ENCODE measurements around the gene NIN. TPM values are rescaled to one million over a fixed set of nuclear protein-coding genes. Genes with fewer than 3 reads are reported as not detected.

NIN gene
- total RNA-seq, 1 donor from 2014 or later = 46.9 TPM

DNA sequence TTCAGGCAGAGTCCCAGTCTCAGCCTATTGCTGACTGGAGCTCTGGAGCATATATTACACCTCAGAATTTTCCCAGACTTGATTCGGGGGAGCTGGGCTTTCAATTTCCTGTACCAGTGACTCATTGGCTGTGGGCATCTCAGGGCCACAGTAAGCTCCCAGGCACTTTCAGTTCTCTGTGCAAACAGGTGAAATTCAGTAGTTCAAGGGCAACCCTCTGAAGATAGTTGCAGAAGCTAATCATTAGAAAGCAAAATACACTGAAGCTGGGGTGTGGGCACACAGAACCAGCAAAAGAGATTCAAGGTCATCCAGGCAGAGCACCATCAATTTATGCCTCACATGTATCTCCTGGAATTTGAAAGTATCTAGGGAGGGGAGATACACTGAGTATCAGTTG, 8.1 kb upstream of the NIN start:
- peaks cover 1% of the 10 kb centered on the region for H3K36me3 Mint-ChIP-seq (ENCODE audit: low read depth)
- H3K9me3 Mint-ChIP-seq (ENCODE audit: low read depth) = no peaks in the 10 kb centered on the region
- TF ChIP-seq, protein P1, sequence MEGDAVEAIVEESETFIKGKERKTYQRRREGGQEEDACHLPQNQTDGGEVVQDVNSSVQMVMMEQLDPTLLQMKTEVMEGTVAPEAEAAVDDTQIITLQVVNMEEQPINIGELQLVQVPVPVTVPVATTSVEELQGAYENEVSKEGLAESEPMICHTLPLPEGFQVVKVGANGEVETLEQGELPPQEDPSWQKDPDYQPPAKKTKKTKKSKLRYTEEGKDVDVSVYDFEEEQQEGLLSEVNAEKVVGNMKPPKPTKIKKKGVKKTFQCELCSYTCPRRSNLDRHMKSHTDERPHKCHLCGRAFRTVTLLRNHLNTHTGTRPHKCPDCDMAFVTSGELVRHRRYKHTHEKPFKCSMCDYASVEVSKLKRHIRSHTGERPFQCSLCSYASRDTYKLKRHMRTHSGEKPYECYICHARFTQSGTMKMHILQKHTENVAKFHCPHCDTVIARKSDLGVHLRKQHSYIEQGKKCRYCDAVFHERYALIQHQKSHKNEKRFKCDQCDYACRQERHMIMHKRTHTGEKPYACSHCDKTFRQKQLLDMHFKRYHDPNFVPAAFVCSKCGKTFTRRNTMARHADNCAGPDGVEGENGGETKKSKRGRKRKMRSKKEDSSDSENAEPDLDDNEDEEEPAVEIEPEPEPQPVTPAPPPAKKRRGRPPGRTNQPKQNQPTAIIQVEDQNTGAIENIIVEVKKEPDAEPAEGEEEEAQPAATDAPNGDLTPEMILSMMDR (IDR thresholded peaks at IDR 0.05) = no peak
- no peak for DNase-seq (ENCODE audit: low spot score)
- no peak overlapping the region for H3K4me3 Mint-ChIP-seq (ENCODE audit: unreplicated experiment)
- H3K27ac Mint-ChIP-seq (ENCODE audit: unreplicated experiment) = no peak overlapping the region
- H3K4me1 Mint-ChIP-seq (ENCODE audit: low read depth) = no peaks in the 10 kb centered on the region
- H3K27me3 Mint-ChIP-seq (ENCODE audit: low read depth) = peaks cover 2% of the 10 kb centered on the region

- DNase-seq (ENCODE audit: low spot score) = no peak
- no peaks in the 10 kb centered on the region for H3K9me3 Mint-ChIP-seq (ENCODE audit: low read depth)
- H3K27ac Mint-ChIP-seq (ENCODE audit: unreplicated experiment) = no peak overlapping the region
- TF ChIP-seq, protein P1 (IDR thresholded peaks at IDR 0.05) = no peak
- H3K36me3 Mint-ChIP-seq (ENCODE audit: low read depth) = peaks cover 1% of the 10 kb centered on the region
- peaks cover 2% of the 10 kb centered on the region for H3K27me3 Mint-ChIP-seq (ENCODE audit: low read depth)
- H3K4me3 Mint-ChIP-seq (ENCODE audit: unreplicated experiment) = no peak overlapping the region
- no peaks in the 10 kb centered on the region for H3K4me1 Mint-ChIP-seq (ENCODE audit: low read depth)
Observed at GRCh38 chr14:50837850-50838470, 7.0 kb upstream of the NIN start.

- TF ChIP-seq, protein P1 (IDR thresholded peaks at IDR 0.05) = no peak
- no peak overlapping the region for H3K4me3 Mint-ChIP-seq (ENCODE audit: unreplicated experiment)
- peaks cover 1% of the 10 kb centered on the region for H3K36me3 Mint-ChIP-seq (ENCODE audit: low read depth)
- DNase-seq (ENCODE audit: low spot score) = no peak
- H3K27me3 Mint-ChIP-seq (ENCODE audit: low read depth) = peaks cover 2% of the 10 kb centered on the region
- no peak overlapping the region for H3K27ac Mint-ChIP-seq (ENCODE audit: unreplicated experiment)
- no peaks in the 10 kb centered on the region for H3K9me3 Mint-ChIP-seq (ENCODE audit: low read depth)
- H3K4me1 Mint-ChIP-seq (ENCODE audit: low read depth) = no peaks in the 10 kb centered on the region
Observed at GRCh38 chr14:50837271-50837670, 6.3 kb upstream of the NIN start.

DNA sequence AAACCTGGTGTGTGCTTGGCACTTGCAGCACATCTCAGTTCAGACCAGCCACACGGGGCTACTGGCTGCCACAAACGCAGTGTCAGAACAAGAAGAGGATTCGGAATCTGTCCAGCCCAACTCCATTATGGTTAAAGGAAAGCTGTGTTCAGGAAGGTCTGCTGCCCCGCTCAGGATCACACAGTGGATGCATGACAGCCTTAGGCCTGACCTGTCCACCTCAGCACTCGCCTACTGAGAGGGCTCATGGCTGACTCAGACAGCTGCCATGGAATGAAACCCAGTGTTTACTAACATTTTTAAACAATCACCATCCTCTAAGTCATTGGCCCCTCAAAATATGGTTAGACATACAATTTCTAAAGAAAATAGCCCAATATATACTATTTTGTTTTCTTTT, 5.6 kb upstream of the NIN start:
- no peak for DNase-seq (ENCODE audit: low spot score)

GRCh38 chr14:50835280-50835679, 4.3 kb upstream of the NIN start:
- TF ChIP-seq, protein P1 (IDR thresholded peaks at IDR 0.05) = no peak
- Mint-ChIP-seq H3K27me3 (ENCODE audit: low read depth) (peaks cover 2% of the 10 kb centered on the region), H3K36me3 (ENCODE audit: low read depth) (no peaks in the 10 kb centered on the region), H3K4me3 (ENCODE audit: unreplicated experiment) (no peak overlapping the region), H3K27ac (ENCODE audit: unreplicated experiment) (no peak overlapping the region), H3K9me3 (ENCODE audit: low read depth) (no peaks in the 10 kb centered on the region), H3K4me1 (ENCODE audit: low read depth) (peaks cover 8% of the 10 kb centered on the region)
- DNase-seq (ENCODE audit: low spot score) = no peak

More for the DNA sequence above, 5.6 kb upstream of the NIN start:
- TF ChIP-seq, protein P1 (IDR thresholded peaks at IDR 0.05) = no peak
- H3K4me3 Mint-ChIP-seq (ENCODE audit: unreplicated experiment) = no peak overlapping the region
- H3K27ac Mint-ChIP-seq (ENCODE audit: unreplicated experiment) = no peak overlapping the region
- H3K4me1 Mint-ChIP-seq (ENCODE audit: low read depth) = peaks cover 6% of the 10 kb centered on the region
- peaks cover 1% of the 10 kb centered on the region for H3K36me3 Mint-ChIP-seq (ENCODE audit: low read depth)
- H3K27me3 Mint-ChIP-seq (ENCODE audit: low read depth) = peaks cover 2% of the 10 kb centered on the region
- no peaks in the 10 kb centered on the region for H3K9me3 Mint-ChIP-seq (ENCODE audit: low read depth)
